Endometrial microvascular endothelial cells (primary cell): ENCODE results near the gene PNKP. TPM values are rescaled to one million over a fixed set of nuclear protein-coding genes. Genes with fewer than 3 reads are reported as not detected.

Experiments
- in situ Hi-C: cut with HindIII; loops from 2 replicates; pipeline ENCODE4 v1.10.0; 2017; ENCODE audit warnings: low sequenced_read_pairs, low pct_unique_long_range_greater_than_20kb; ENCODE audit errors: inconsistent ontology term
- total RNA-seq: library from RNA; depleted of rRNA; stranded (reverse); fragments of >200 nt; gene quantifications from one replicate; pipeline ENCODE4 v1.2.3, GENCODE V29; 2015; ENCODE audit errors: inconsistent ontology term

The PNKP gene
- total RNA-seq, 1 donor from 2014 or later: 50.6 TPM

DNA sequence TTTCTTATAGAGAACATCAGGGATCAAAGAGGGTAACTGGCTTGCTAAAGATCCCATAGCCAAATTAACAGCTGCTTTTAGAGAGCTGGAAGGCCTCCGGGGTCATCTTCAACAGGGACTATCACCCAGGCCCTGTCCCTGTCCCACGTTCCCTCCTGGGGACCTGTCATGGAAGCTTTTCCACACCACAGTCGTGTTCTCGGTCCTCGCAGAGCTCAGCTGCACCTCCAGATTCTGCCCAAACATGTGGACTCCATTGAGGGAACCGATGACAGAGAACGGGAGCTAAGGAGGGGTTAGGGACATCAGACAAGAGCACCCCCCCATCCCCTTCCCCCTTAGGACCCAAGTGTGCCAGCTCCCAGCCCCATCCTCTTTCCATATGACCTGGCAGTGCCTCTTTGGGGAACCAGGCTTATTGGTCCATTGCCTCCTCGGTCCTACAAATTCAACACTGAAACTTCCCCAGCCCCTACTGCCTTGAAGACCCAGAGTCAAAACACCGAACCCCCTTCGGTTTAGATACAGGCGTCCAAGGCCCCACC is 54.9 kb downstream of the PNKP start:
- in situ Hi-C loops: no loop called here

GRCh38 chr19:49811328-49811727 is 56.0 kb downstream of the PNKP start:
- in situ Hi-C loops: no loop called here

Other genes with a start within 250 kb of the PNKP start
- gene RRAS, start 227.4 kb downstream of the PNKP start, total RNA-seq: 45.0 TPM
- 73.5 TPM for gene SCAF1, start 225.4 kb downstream of the PNKP start, total RNA-seq
- gene IRF3, start 201.7 kb downstream of the PNKP start, total RNA-seq: 81.9 TPM
- 51.6 TPM for gene BCL2L12, start 201.6 kb downstream of the PNKP start, total RNA-seq
- 456 TPM for gene PRMT1, start 190.3 kb downstream of the PNKP start, total RNA-seq
- not detected for gene ADM5, start 178.0 kb downstream of the PNKP start, total RNA-seq
- gene CPT1C, start 176.5 kb downstream of the PNKP start, total RNA-seq: 9.6 TPM
- not detected for gene TSKS, start 104.3 kb downstream of the PNKP start, total RNA-seq
- 125 TPM for gene AP2A1, start 100.6 kb downstream of the PNKP start, total RNA-seq
- gene FUZ, start 54.3 kb downstream of the PNKP start, total RNA-seq: 10.6 TPM
- 31.7 TPM for gene MED25, start 49.3 kb downstream of the PNKP start, total RNA-seq
- gene PTOV1, start 16.4 kb downstream of the PNKP start, total RNA-seq: 59.8 TPM
- 23.1 TPM for gene AKT1S1, start 9.8 kb upstream of the PNKP start, total RNA-seq
- gene TBC1D17, start 10.1 kb upstream of the PNKP start, total RNA-seq: 12.6 TPM
- gene IL4I1, start 29.3 kb upstream of the PNKP start, total RNA-seq: 1.2 TPM
- 26.7 TPM for gene ATF5, start 61.6 kb upstream of the PNKP start, total RNA-seq
- gene NUP62, start 61.9 kb upstream of the PNKP start, total RNA-seq: 87.8 TPM
- gene SIGLEC11, start 93.6 kb upstream of the PNKP start, total RNA-seq: not detected
- 44.6 TPM for gene VRK3, start 157.8 kb upstream of the PNKP start, total RNA-seq
- gene ZNF473, start 158.4 kb upstream of the PNKP start, total RNA-seq: 8.0 TPM